Stimulated activated CD4-positive, alpha-beta T cell treated with anti-CD3 and anti-CD28 coated beads, Interleukin-15, amount 100 ng/mL, for 1 hour (primary cell): ENCODE results near the gene CHRNE.
"Not testable (repeated sequence)": the region's sequence is repeated elsewhere in the genome, so short reads cannot be mapped to it uniquely, and the experiment has no call there.

ENCODE experiments used
- DNase-seq, 2 donors: peaks; one replicate each; pipeline ENCODE4 v3.0.0-alpha.2; 2020; ENCODE audit warnings: low read depth in 1 of 2, low spot score in 1 of 2

Gene CHRNE

GRCh38 chr17:4891411-4892410 is 11.2 kb downstream of the CHRNE start:
- DNase-seq: no peak

GRCh38 chr17:4887581-4887980 is 15.3 kb downstream of the CHRNE start:
- no peak for DNase-seq

GRCh38 chr17:4886830-4887229 is 16.1 kb downstream of the CHRNE start:
- DNase-seq: no peak

- DNase-seq: no peak
Observed at GRCh38 chr17:4884489-4884888, 18.4 kb downstream of the CHRNE start.

- DNase-seq: peak; percentile 37 to 61
Observed at GRCh38 chr17:4881761-4882555, 20.9 kb downstream of the CHRNE start.

- no peak for DNase-seq
Observed at GRCh38 chr17:4880857-4881256, 22.0 kb downstream of the CHRNE start.

GRCh38 chr17:4879601-4880000 is 23.3 kb downstream of the CHRNE start:
- no peak for DNase-seq

- no peak for DNase-seq
Observed at GRCh38 chr17:4877089-4877488, 25.8 kb downstream of the CHRNE start.

- DNase-seq: no peak
Observed at GRCh38 chr17:4872786-4873185, 30.1 kb downstream of the CHRNE start.

- DNase-seq: no peak
Observed at GRCh38 chr17:4870855-4871254, 32.0 kb downstream of the CHRNE start.

GRCh38 chr17:4869058-4869998 is 33.6 kb downstream of the CHRNE start:
- DNase-seq: not testable (repeated sequence)

- not testable (repeated sequence) for DNase-seq
Observed at GRCh38 chr17:4867535-4867934, 35.4 kb downstream of the CHRNE start.

- DNase-seq: no peak
Observed at GRCh38 chr17:4863321-4863720, 39.6 kb downstream of the CHRNE start.

- DNase-seq: no peak
Observed at GRCh38 chr17:4862720-4863119, 40.2 kb downstream of the CHRNE start.

- DNase-seq: no peak
Observed at GRCh38 chr17:4861052-4861451, 41.8 kb downstream of the CHRNE start.

- DNase-seq: no peak
Observed at GRCh38 chr17:4860651-4861050, 42.2 kb downstream of the CHRNE start.

GRCh38 chr17:4859816-4860625 is 42.9 kb downstream of the CHRNE start:
- DNase-seq: no peak

GRCh38 chr17:4858882-4859260 is 44.0 kb downstream of the CHRNE start:
- no peak for DNase-seq

GRCh38 chr17:4858068-4858881 is 44.6 kb downstream of the CHRNE start:
- no peak for DNase-seq
